GM12891 (cell line): ENCODE data around the gene FAT1.

Experiments
- PAX5 ChIP-seq: IDR thresholded peaks from 2 replicates; pipeline ENCODE4 v1.6.1; 2011; ENCODE audit warnings: low read length, moderate library complexity, mild to moderate bottlenecking; ENCODE audit not compliant: insufficient read depth, severe bottlenecking
- POLR2A ChIP-seq: IDR thresholded peaks from 2 replicates; pipeline ENCODE4 v1.6.1; 2011; ENCODE audit warnings: low read depth, low read length, control low read depth
- POLR2AphosphoS5 ChIP-seq: IDR thresholded peaks from 2 replicates; pipeline ENCODE4 v1.6.1; 2011; ENCODE audit warnings: low read depth, low read length, control low read depth
- SPI1 ChIP-seq: IDR thresholded peaks from 2 replicates; pipeline ENCODE4 v1.6.1; 2011; ENCODE audit warnings: low read depth, low read length, control low read depth
- TAF1 ChIP-seq: IDR thresholded peaks from 2 replicates; pipeline ENCODE4 v1.6.1; 2011; ENCODE audit warnings: low read depth, low read length, control low read depth

DNA sequence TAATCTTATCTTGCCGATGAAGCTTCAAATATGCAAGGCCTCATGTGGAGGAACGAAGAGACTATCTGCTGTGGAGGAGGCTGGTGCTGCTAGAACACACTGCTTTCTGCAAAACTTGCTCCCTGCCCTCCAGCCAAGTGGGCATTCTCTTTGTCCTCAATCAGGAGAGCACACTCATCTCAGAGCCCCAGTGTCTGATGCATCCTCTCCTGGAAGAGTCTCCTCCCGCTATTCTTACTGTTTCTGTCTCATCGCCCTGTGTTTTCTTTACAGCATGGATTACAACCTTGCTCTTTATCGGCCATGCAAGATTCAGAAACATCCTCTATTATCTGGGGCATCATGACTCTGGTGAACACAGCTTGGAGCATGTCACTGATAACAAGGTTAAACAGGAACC lies 100.1 kb downstream of the FAT1 start:
- TF ChIP-seq TAF1 (no peak), POLR2A (no peak), PAX5 (no peak), POLR2AphosphoS5 (no peak), SPI1 (no peak)
